HG02840 (cell line): ENCODE measurements around the gene MLXIPL.
"Not testable (repeated sequence)": the region's sequence is repeated elsewhere in the genome, so short reads cannot be mapped to it uniquely, and the experiment has no call there.

Experiments
- ATAC-seq: cut with Tn5 transposase; IDR thresholded peaks from one replicate; pipeline ENCODE4 v1.9.1; 2021; ENCODE audit warnings: mild to moderate bottlenecking, moderate library complexity, moderate number of reproducible peaks; ENCODE audit not compliant: unreplicated experiment, low FRiP score

Gene MLXIPL

GRCh38 chr7:73623798-73624668, at the start of gene MLXIPL:
MLXIPL (minus strand) TSS chr7:73624522; CDS start chr7:73624492, 30 bp downstream.
- no peak for ATAC-seq

- ATAC-seq = no peak
Observed at GRCh38 chr7:73671857-73672445, 47.6 kb upstream of the MLXIPL start.

GRCh38 chr7:73671322-73671661, 47.0 kb upstream of the MLXIPL start:
- no peak for ATAC-seq

- no peak for ATAC-seq
Observed at GRCh38 chr7:73669858-73670385, 45.6 kb upstream of the MLXIPL start.

GRCh38 chr7:73669288-73669701, 45.0 kb upstream of the MLXIPL start:
- ATAC-seq = no peak

- no peak for ATAC-seq
Observed at GRCh38 chr7:73668886-73669230, 44.5 kb upstream of the MLXIPL start.

GRCh38 chr7:73668103-73668885, 44.0 kb upstream of the MLXIPL start:
- ATAC-seq = peak; percentile 17

- peak; percentile 76 for ATAC-seq
Observed at GRCh38 chr7:73667344-73668102, 43.2 kb upstream of the MLXIPL start, which contains the start of gene VPS37D. VPS37D (plus strand) TSS chr7:73667831; CDS start chr7:73667959, 128 bp downstream.

- no peak for ATAC-seq
Observed at GRCh38 chr7:73663033-73663432, 38.7 kb upstream of the MLXIPL start.

- ATAC-seq = not testable (repeated sequence)
Observed at GRCh38 chr7:73660594-73660993, 36.3 kb upstream of the MLXIPL start.

- ATAC-seq = no peak
Observed at GRCh38 chr7:73659983-73660382, 35.7 kb upstream of the MLXIPL start.

GRCh38 chr7:73655309-73655708, 31.0 kb upstream of the MLXIPL start:
- not testable (repeated sequence) for ATAC-seq

GRCh38 chr7:73652541-73652949, 28.2 kb upstream of the MLXIPL start:
- no peak for ATAC-seq

GRCh38 chr7:73650524-73650923, 26.2 kb upstream of the MLXIPL start:
- ATAC-seq = no peak

GRCh38 chr7:73649576-73649975, 25.3 kb upstream of the MLXIPL start:
- no peak for ATAC-seq

GRCh38 chr7:73648593-73649332, 24.4 kb upstream of the MLXIPL start:
- no peak for ATAC-seq

- ATAC-seq = no peak
Observed at GRCh38 chr7:73647725-73648592, 23.6 kb upstream of the MLXIPL start.
